ENCODE results near the gene INPP5A.

- no peak for TF ChIP-seq CTCF (IDR thresholded peaks at IDR 0.05)
- no peak for TF ChIP-seq POLR2A (IDR thresholded peaks at IDR 0.05)
These were observed 114.0 kb downstream of the INPP5A start for GRCh38 chr10:132651511-132652029.

Data from lower leg skin (tissue), 3 donors.